Measurements from ENCODE around the gene USP17L18.
"Not testable (repeated sequence)": the region's sequence is repeated elsewhere in the genome, so short reads cannot be mapped to it uniquely, and the experiment has no call there.

Gene USP17L18

GRCh38 chr4:9247953-9248680 lies at the start of gene USP17L18:
TSS of gene USP17L18 (plus strand) at chr4:9248630. CDS start at chr4:9248630, 0 bp downstream.
- H3K36me3 Mint-ChIP-seq (ENCODE audit: low read depth); H3K27me3 Mint-ChIP-seq (ENCODE audit: low read depth); H3K4me1 Mint-ChIP-seq; H3K27ac Mint-ChIP-seq; H3K4me3 Mint-ChIP-seq; H3K9me3 Mint-ChIP-seq: not testable (repeated sequence)

GRCh38 chr4:9210357-9210756 lies 38.1 kb upstream of the USP17L18 start, which contains the start of gene USP17L10:
TSS of gene USP17L10 (plus strand) at chr4:9210657. CDS start at chr4:9210657, 0 bp downstream.
- not testable (repeated sequence) for H3K27me3 Mint-ChIP-seq (ENCODE audit: low read depth); H3K9me3 Mint-ChIP-seq; H3K4me1 Mint-ChIP-seq; H3K36me3 Mint-ChIP-seq (ENCODE audit: low read depth); H3K4me3 Mint-ChIP-seq; H3K27ac Mint-ChIP-seq

- not testable (repeated sequence) for H3K4me3 Mint-ChIP-seq; H3K9me3 Mint-ChIP-seq; H3K27ac Mint-ChIP-seq; H3K36me3 Mint-ChIP-seq (ENCODE audit: low read depth); H3K4me1 Mint-ChIP-seq; H3K27me3 Mint-ChIP-seq (ENCODE audit: low read depth)
These were observed 33.7 kb upstream of the USP17L18 start for GRCh38 chr4:9214701-9215100.

GRCh38 chr4:9215105-9215504 lies 33.3 kb upstream of the USP17L18 start, which contains the start of gene USP17L11:
TSS of gene USP17L11 (plus strand) at chr4:9215405. CDS start at chr4:9215405, 0 bp downstream.
- not testable (repeated sequence) for H3K9me3 Mint-ChIP-seq; H3K36me3 Mint-ChIP-seq (ENCODE audit: low read depth); H3K27me3 Mint-ChIP-seq (ENCODE audit: low read depth); H3K4me1 Mint-ChIP-seq; H3K27ac Mint-ChIP-seq; H3K4me3 Mint-ChIP-seq

- H3K4me1 Mint-ChIP-seq; H3K9me3 Mint-ChIP-seq; H3K27me3 Mint-ChIP-seq (ENCODE audit: low read depth); H3K36me3 Mint-ChIP-seq (ENCODE audit: low read depth); H3K27ac Mint-ChIP-seq; H3K4me3 Mint-ChIP-seq: not testable (repeated sequence)
These were observed 28.6 kb upstream of the USP17L18 start, which contains the start of gene USP17L12 for GRCh38 chr4:9219852-9220251. TSS of gene USP17L12 (plus strand) at chr4:9220152. CDS start at chr4:9220152, 0 bp downstream.

- H3K4me3 Mint-ChIP-seq, H3K9me3 Mint-ChIP-seq, H3K27ac Mint-ChIP-seq: not testable (repeated sequence)
These were observed 23.8 kb upstream of the USP17L18 start, which contains the start of gene USP17L13 for GRCh38 chr4:9224596-9224995. TSS of gene USP17L13 (plus strand) at chr4:9224896. CDS start at chr4:9224896, 0 bp downstream.

GRCh38 chr4:9230249-9230648 lies 18.2 kb upstream of the USP17L18 start:
- H3K36me3 Mint-ChIP-seq (ENCODE audit: low read depth); H3K9me3 Mint-ChIP-seq; H3K4me3 Mint-ChIP-seq; H3K27me3 Mint-ChIP-seq (ENCODE audit: low read depth); H3K4me1 Mint-ChIP-seq; H3K27ac Mint-ChIP-seq: not testable (repeated sequence)

More at GRCh38 chr4:9224596-9224995, 23.8 kb upstream of the USP17L18 start, which contains the start of gene USP17L13:
- H3K36me3 Mint-ChIP-seq (ENCODE audit: low read depth); H3K4me1 Mint-ChIP-seq; H3K27me3 Mint-ChIP-seq (ENCODE audit: low read depth): not testable (repeated sequence)

GRCh38 chr4:9234085-9234484 lies 14.3 kb upstream of the USP17L18 start, which contains the start of gene USP17L15:
TSS of gene USP17L15 (plus strand) at chr4:9234385. CDS start at chr4:9234385, 0 bp downstream.
- H3K36me3 Mint-ChIP-seq (ENCODE audit: low read depth); H3K27me3 Mint-ChIP-seq (ENCODE audit: low read depth); H3K4me1 Mint-ChIP-seq; H3K9me3 Mint-ChIP-seq; H3K27ac Mint-ChIP-seq; H3K4me3 Mint-ChIP-seq: not testable (repeated sequence)

- not testable (repeated sequence) for H3K9me3 Mint-ChIP-seq; H3K27me3 Mint-ChIP-seq (ENCODE audit: low read depth); H3K36me3 Mint-ChIP-seq (ENCODE audit: low read depth)
These were observed 10.0 kb upstream of the USP17L18 start for GRCh38 chr4:9238461-9238860.

GRCh38 chr4:9243579-9243978 lies 4.9 kb upstream of the USP17L18 start, which contains the start of gene USP17L17:
TSS of gene USP17L17 (plus strand) at chr4:9243879. CDS start at chr4:9243879, 0 bp downstream.
- not testable (repeated sequence) for H3K27ac Mint-ChIP-seq; H3K36me3 Mint-ChIP-seq (ENCODE audit: low read depth); H3K27me3 Mint-ChIP-seq (ENCODE audit: low read depth); H3K9me3 Mint-ChIP-seq; H3K4me3 Mint-ChIP-seq; H3K4me1 Mint-ChIP-seq

More at GRCh38 chr4:9238461-9238860, 10.0 kb upstream of the USP17L18 start:
- not testable (repeated sequence) for H3K27ac Mint-ChIP-seq, H3K4me3 Mint-ChIP-seq, H3K4me1 Mint-ChIP-seq

GRCh38 chr4:9253078-9253477 lies 4.6 kb downstream of the USP17L18 start, which contains the start of gene USP17L19:
TSS of gene USP17L19 (plus strand) at chr4:9253378. CDS start at chr4:9253378, 0 bp downstream.
- H3K36me3 Mint-ChIP-seq (ENCODE audit: low read depth); H3K27ac Mint-ChIP-seq; H3K4me1 Mint-ChIP-seq; H3K9me3 Mint-ChIP-seq; H3K4me3 Mint-ChIP-seq; H3K27me3 Mint-ChIP-seq (ENCODE audit: low read depth): not testable (repeated sequence)

GRCh38 chr4:9257824-9258223 lies 9.4 kb downstream of the USP17L18 start, which contains the start of gene USP17L20:
TSS of gene USP17L20 (plus strand) at chr4:9258124. CDS start at chr4:9258124, 0 bp downstream.
- H3K36me3 Mint-ChIP-seq (ENCODE audit: low read depth); H3K27me3 Mint-ChIP-seq (ENCODE audit: low read depth); H3K4me3 Mint-ChIP-seq; H3K4me1 Mint-ChIP-seq; H3K9me3 Mint-ChIP-seq; H3K27ac Mint-ChIP-seq: not testable (repeated sequence)

- H3K9me3 Mint-ChIP-seq; H3K27me3 Mint-ChIP-seq (ENCODE audit: low read depth); H3K4me1 Mint-ChIP-seq; H3K36me3 Mint-ChIP-seq (ENCODE audit: low read depth); H3K4me3 Mint-ChIP-seq; H3K27ac Mint-ChIP-seq: not testable (repeated sequence)
These were observed 14.1 kb downstream of the USP17L18 start, which contains the start of gene USP17L21 for GRCh38 chr4:9262572-9262971. TSS of gene USP17L21 (plus strand) at chr4:9262872. CDS start at chr4:9262872, 0 bp downstream.

- H3K4me3 Mint-ChIP-seq; H3K36me3 Mint-ChIP-seq (ENCODE audit: low read depth); H3K27ac Mint-ChIP-seq; H3K27me3 Mint-ChIP-seq (ENCODE audit: low read depth); H3K9me3 Mint-ChIP-seq; H3K4me1 Mint-ChIP-seq: not testable (repeated sequence)
These were observed 18.9 kb downstream of the USP17L18 start, which contains the start of gene USP17L22 for GRCh38 chr4:9267319-9267718. TSS of gene USP17L22 (plus strand) at chr4:9267619. CDS start at chr4:9267619, 0 bp downstream.

GRCh38 chr4:9271719-9272118 lies 23.3 kb downstream of the USP17L18 start:
- H3K27ac Mint-ChIP-seq; H3K4me3 Mint-ChIP-seq; H3K36me3 Mint-ChIP-seq (ENCODE audit: low read depth); H3K27me3 Mint-ChIP-seq (ENCODE audit: low read depth); H3K9me3 Mint-ChIP-seq; H3K4me1 Mint-ChIP-seq: not testable (repeated sequence)
